ENCODE results near the gene S100G.
A peak's percentile ranks its signal among the peaks of the same experiment; 100 is the strongest.

The S100G gene

GRCh38 chrX:16651391-16652024 lies 1.6 kb downstream of the S100G start:
- no peak for DNase-seq

- no peak for DNase-seq
Observed at GRCh38 chrX:16653424-16653823, 3.5 kb downstream of the S100G start.

- no peak for DNase-seq
Observed at GRCh38 chrX:16654093-16654492, 4.1 kb downstream of the S100G start.

GRCh38 chrX:16658284-16658683 lies 8.3 kb downstream of the S100G start:
- no peak for DNase-seq

GRCh38 chrX:16659321-16659720 lies 9.4 kb downstream of the S100G start:
- DNase-seq, result no peak

- DNase-seq, result no peak
Observed at GRCh38 chrX:16661495-16661894, 11.5 kb downstream of the S100G start.

GRCh38 chrX:16662402-16662801 lies 12.4 kb downstream of the S100G start:
- no peak for DNase-seq

GRCh38 chrX:16664074-16664473 lies 14.1 kb downstream of the S100G start:
- DNase-seq, result no peak

- no peak for DNase-seq
Observed at GRCh38 chrX:16664626-16665025, 14.7 kb downstream of the S100G start.

GRCh38 chrX:16665089-16665488 lies 15.1 kb downstream of the S100G start:
- no peak for DNase-seq

- DNase-seq, result no peak
Observed at GRCh38 chrX:16666541-16666940, 16.6 kb downstream of the S100G start.

- peak; percentile 12 to 25 for DNase-seq
Observed at GRCh38 chrX:16671005-16671404, 21.0 kb downstream of the S100G start.

- DNase-seq, result no peak
Observed at GRCh38 chrX:16678689-16679088, 28.7 kb downstream of the S100G start.

- no peak for DNase-seq
Observed at GRCh38 chrX:16683007-16683664, 33.2 kb downstream of the S100G start.

GRCh38 chrX:16687514-16687913 lies 37.6 kb downstream of the S100G start:
- no peak for DNase-seq

GRCh38 chrX:16695079-16695676 lies 45.2 kb downstream of the S100G start:
- DNase-seq, result peak; percentile 34 to 72

GRCh38 chrX:16696956-16697355 lies 47.0 kb downstream of the S100G start:
- DNase-seq, result no peak

- DNase-seq, result no peak
Observed at GRCh38 chrX:16699389-16699788, 49.4 kb downstream of the S100G start.

GRCh38 chrX:16700734-16701133 lies 50.8 kb downstream of the S100G start:
- no peak for DNase-seq

- DNase-seq, result no peak
Observed at GRCh38 chrX:16702700-16703599, 53.0 kb downstream of the S100G start.

Data from activated CD4-positive, alpha-beta T cell treated with anti-CD3 and anti-CD28 coated beads for 4 hours (primary cell).